ENCODE measurements around the gene RAPGEF4.

RAPGEF4 gene

DNA sequence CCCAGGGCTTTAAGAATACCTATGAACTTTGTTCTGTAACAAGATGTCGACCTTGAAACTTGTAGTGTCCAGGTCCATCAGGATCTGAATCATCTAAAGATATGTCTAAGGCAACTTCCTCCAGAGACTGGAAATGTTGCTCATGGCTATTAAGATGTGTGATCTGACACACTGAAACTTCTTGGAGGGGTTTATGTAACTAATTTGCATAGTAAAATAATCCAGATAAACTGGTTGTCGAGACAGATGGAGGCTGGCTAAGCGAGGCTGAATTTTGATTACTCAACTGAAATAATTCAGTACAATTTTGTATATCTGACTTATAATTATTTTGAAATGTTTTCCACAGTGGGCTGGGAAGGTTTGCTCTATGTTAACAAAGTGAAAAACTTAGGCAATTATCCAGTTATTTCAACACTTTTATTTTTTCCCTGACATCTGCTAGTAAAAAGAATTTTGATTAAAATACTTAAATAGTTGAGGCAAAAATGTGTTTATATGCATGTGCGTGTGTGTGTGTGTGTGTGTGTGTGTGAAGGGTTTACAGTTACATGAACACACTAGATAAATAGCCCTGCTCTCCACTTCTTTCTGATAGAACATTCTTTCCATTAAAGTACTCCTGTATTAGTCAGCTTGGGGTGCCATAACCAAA is 328.6 kb downstream of the RAPGEF4 start:
- Mint-ChIP-seq H3K36me3 (no peaks in the 10 kb centered on the region), H3K9me3 (no peaks in the 10 kb centered on the region), H3K4me1 (peaks cover 11% of the 10 kb centered on the region), H3K27me3 (peaks cover 24% of the 10 kb centered on the region), H3K4me3 (no peak overlapping the region), H3K27ac (no peak overlapping the region)
- no peak for ATAC-seq

DNA sequence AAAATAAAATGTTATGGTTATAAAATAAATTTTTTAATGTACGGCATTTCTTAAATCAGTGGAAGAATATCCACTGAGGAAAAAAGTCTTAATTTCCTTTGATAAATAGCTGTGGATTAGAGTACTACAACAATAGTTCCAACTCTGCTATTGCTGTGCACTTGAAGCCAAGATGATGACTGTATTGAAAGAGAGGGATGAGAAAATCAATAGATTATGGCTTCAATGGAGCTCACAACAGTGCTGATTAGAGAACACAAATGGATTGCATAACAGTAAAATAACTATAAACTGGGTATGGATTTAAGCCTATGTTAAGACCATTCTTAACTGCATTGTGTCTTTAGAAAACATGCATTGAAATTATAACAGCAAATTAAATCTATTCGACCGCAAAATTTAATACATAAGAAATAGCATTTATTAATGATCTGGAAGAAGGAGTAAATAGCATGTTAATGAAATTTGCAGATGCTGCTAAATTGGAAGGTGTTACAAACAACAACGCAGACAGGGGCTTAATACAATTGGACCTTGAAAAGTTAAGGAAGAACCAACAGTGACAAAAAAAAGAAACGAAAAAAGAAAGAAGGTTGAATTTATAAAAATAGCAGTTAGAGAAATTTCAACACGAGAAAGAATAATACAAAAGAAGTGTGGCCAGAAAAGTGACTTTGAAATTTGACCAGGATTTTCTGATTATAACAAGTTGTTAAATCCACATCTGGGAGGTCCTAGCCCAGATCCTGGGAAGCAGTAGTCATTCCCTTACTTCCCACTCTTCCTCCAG is 331.4 kb downstream of the RAPGEF4 start:
- H3K36me3 Mint-ChIP-seq, result no peaks in the 10 kb centered on the region
- H3K9me3 Mint-ChIP-seq, result no peaks in the 10 kb centered on the region
- H3K4me1 Mint-ChIP-seq, result no peaks in the 10 kb centered on the region
- no peak overlapping the region for H3K27ac Mint-ChIP-seq
- peaks cover 24% of the 10 kb centered on the region for H3K27me3 Mint-ChIP-seq
- ATAC-seq, result no peak
- no peak overlapping the region for H3K4me3 Mint-ChIP-seq

DNA sequence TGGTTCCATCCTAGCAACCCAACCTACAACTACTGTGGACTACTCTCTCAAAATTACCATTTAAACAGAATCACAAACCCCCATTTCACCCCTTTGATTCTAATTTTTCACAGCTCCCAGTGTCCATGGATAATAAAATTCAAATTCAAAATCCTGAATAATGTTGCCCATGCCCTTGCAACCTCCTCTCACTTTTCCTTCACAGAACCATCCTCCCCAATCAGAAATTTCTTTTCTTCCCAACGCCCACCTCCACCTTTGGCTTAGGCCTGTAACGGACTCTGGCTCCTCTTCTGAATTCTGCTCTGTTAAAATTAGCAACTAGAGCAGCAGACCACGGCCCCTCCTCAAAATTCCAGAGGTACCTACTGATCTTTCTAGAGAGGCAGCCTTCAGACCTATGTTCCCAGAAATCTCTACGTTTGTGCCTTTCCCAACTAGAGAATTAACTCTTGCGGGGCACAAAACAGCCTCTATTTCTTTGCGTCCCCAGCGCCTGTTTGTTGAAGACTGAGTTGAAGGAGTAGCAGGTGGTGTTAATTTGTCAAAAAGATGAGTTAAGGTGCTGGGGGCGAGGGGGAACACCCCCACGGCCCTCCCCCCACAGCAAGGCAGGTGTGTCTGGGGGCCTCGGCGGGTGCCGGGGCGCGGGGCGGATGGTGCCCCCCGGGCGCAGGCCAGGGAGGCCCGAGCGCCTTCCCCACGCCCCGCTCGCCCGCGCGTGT is 339.6 kb downstream of the RAPGEF4 start:
- Mint-ChIP-seq H3K27me3 (no peaks in the 10 kb centered on the region), H3K4me3 (peak overlapping the region; percentile 92), H3K36me3 (no peaks in the 10 kb centered on the region), H3K9me3 (no peaks in the 10 kb centered on the region), H3K27ac (peak overlapping the region; percentile 80), H3K4me1 (peaks cover 22% of the 10 kb centered on the region)
- no peak for ATAC-seq

DNA sequence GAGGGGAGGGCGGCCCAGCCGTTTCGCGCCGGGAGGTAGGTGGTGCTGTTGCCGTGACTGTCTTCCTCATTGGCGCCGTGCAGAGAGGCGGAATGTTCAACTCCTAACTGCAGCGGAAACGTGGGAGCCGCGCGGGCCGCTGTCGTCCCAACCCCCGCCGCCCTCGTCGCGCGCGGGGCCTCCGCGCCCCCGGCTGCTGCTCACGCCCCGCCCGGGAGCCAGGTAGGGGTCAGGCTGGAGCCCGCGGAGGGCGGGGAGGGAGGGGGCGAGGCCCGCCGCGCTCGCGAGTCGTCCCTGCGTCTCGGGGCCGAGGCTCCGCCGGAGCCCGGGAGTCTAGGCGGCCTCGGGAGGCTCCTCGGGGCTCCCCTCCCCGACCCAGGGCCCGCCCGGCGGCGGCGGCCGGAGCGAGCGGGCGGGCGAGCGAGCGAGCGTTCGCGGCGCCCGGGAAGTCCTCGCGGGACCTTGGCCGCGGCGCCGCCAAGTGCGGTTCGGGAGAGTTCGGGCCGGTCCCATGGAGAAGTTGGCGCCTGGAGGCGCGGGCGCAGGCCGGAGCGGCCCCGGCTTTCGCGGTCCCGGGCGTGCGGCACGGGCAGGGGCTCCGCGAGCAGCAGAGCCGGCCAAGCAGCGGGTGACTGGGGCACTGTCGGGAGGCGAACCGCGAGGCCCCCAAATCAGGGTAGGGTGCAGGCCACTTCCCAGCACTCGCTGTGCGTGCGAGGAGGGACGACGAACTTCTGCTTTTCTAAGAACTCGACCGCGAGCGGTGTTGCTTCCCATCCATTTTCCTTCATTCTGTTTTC is 340.3 kb downstream of the RAPGEF4 start, which contains the start of gene MAP3K20:
Gene MAP3K20, plus strand, starts transcription at position 66 of the 800 bp plus-strand sequence. CDS start 15,186 bp downstream, outside the sequence.
- Mint-ChIP-seq H3K4me1 (peaks cover 22% of the 10 kb centered on the region), H3K9me3 (no peaks in the 10 kb centered on the region), H3K4me3 (peak within 1 kb of the TSS; percentile 92), H3K27ac (peak within 1 kb of the TSS; percentile 97), H3K27me3 (no peaks in the 10 kb centered on the region), H3K36me3 (no peaks in the 10 kb centered on the region)
- ATAC-seq, result peak; percentile 85

DNA sequence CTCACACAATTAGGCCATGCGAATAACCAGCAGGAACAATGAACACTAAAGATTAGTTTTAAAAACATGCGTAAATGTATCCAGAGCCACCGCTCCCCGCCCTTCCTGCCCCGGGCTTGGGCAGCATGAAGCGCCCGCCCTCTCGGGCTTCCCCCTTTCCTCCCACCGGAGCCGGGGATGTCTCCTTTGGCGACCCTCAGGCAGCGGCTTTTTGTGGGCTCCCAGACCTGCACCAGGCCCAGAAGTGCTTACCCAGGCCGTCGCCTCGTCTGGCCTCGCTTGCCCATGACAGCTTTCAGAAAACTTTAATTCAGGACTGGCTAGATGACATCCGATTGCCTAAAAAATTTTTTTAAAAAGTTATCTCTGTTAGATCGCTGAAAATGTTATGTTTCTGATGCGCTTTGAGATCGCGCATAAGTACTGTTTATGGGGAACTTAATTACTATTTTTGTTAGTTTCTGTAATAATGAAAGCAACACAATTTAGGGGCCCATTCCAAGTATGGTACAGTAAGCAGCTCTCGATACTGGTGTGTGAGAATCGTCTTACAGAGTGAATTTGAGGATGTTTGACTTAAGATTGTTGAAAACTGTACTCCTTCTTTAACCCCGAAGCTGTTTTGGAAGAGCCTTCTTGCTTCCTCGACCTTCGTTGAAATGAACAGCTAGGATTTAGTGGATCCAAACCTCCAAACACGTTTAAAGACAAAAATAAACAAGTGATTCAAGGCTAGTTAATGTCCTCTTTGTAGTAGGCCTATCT is 341.1 kb downstream of the RAPGEF4 start:
- ATAC-seq, result peak; percentile 61
- Mint-ChIP-seq H3K9me3 (peaks cover 3% of the 10 kb centered on the region), H3K27me3 (no peaks in the 10 kb centered on the region)

DNA sequence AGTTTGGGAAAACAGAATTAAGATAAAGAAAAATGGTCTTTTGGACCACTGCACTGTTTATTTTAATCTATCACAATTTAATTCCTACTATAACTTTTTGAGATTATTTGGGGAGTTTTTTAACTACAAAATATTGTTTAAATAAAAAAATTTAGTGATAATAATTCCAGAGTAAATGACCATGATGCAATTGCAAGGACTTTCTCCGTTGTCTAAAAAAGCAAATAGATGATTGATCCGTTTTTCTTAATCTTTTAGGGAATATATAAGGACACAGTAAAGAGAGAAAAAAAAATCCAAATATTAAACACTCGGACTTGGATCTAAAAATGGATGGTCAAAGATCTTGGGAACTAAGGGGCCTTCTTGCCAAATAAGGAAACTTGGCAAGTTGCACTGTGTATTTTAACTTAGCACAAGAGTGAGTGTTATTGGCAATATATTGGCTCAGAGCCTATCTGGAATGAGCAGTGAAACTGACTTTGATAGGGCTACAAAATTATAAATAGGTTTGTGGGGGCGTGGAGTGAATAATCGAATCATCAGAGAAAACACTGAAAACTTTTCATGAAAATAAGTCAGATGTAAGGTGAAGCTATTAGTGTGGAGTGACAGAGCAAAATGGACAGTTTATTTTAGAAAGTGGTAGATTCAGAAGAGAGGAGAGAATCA is 342.0 kb downstream of the RAPGEF4 start:
- Mint-ChIP-seq H3K9me3 (peaks cover 3% of the 10 kb centered on the region), H3K27me3 (no peaks in the 10 kb centered on the region), H3K4me1 (peaks cover 22% of the 10 kb centered on the region), H3K27ac (peak overlapping the region; percentile 97), H3K36me3 (peaks cover 12% of the 10 kb centered on the region), H3K4me3 (no peak overlapping the region)
- ATAC-seq, result no peak

More for the DNA sequence above, 341.1 kb downstream of the RAPGEF4 start:
- Mint-ChIP-seq H3K36me3 (peaks cover 5% of the 10 kb centered on the region), H3K4me1 (peaks cover 22% of the 10 kb centered on the region), H3K4me3 (peak overlapping the region; percentile 92), H3K27ac (peak overlapping the region; percentile 97)

DNA sequence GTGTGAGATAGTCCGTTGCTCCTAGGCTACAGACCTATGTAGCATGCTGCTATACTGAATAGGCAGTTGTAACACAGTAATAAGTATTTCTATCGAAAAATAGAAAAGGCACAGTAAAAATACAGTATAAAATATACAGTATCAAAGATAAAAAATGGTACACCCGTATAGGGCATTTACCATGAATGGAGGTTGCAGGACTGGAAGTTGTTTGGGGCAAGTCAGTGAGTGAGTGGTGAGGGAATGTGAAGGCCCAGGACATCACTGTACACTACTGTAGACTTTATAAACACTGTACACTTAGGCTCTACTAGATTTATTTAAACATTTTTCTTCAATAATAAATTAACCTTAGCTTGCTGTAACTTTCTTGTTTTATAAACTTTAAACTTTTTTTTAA is 343.5 kb downstream of the RAPGEF4 start:
- H3K9me3 Mint-ChIP-seq, result peaks cover 3% of the 10 kb centered on the region
- H3K36me3 Mint-ChIP-seq, result peaks cover 14% of the 10 kb centered on the region
- H3K4me3 Mint-ChIP-seq, result no peak overlapping the region
- H3K27me3 Mint-ChIP-seq, result no peaks in the 10 kb centered on the region
- peaks cover 21% of the 10 kb centered on the region for H3K4me1 Mint-ChIP-seq
- H3K27ac Mint-ChIP-seq, result no peak overlapping the region
- ATAC-seq, result no peak

DNA sequence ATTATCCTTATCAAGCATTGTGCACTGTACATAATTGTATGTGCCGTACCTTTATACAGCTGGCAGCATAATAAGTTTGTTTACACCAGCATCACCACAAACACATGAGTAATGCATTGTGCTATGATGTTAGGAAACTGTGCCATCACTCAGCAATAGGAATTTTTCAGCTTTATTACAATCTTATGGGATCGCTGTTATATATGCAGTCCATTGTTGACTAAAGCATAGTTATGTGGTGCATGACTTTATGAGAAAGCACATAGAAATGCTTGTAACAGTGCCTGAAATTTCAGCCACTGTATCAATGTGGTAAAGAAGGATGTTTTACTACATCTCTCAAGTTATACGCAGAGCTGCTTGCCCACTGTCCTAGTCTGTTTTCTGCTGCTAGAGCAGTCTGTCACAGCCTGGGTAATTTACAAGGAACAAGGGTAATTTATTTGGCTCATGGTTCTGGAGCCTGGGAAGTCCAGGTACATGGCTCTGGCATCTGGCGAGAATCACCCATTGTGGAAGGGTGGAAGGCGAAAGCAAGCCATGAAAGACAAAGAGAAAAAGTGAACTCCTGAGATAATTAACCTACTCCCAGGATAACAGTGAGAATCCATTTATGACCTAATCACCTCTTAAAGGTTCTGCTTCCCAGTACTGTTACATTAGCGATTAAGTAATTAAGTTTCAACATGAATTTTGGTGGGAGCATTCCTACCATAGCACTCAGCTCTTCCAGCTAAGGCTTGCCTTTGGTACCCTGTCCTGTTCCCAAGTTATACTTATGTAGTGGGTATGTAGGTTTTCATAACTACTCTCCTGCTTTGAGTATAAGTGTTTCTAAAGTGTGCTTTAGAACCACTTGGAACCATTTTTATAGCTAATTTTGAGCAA is 344.6 kb downstream of the RAPGEF4 start:
- H3K36me3 Mint-ChIP-seq, result peaks cover 14% of the 10 kb centered on the region
- no peak overlapping the region for H3K27ac Mint-ChIP-seq
- H3K4me3 Mint-ChIP-seq, result no peak overlapping the region
- H3K9me3 Mint-ChIP-seq, result peaks cover 3% of the 10 kb centered on the region
- peaks cover 10% of the 10 kb centered on the region for H3K4me1 Mint-ChIP-seq
- no peak for ATAC-seq
- H3K27me3 Mint-ChIP-seq, result no peaks in the 10 kb centered on the region

DNA sequence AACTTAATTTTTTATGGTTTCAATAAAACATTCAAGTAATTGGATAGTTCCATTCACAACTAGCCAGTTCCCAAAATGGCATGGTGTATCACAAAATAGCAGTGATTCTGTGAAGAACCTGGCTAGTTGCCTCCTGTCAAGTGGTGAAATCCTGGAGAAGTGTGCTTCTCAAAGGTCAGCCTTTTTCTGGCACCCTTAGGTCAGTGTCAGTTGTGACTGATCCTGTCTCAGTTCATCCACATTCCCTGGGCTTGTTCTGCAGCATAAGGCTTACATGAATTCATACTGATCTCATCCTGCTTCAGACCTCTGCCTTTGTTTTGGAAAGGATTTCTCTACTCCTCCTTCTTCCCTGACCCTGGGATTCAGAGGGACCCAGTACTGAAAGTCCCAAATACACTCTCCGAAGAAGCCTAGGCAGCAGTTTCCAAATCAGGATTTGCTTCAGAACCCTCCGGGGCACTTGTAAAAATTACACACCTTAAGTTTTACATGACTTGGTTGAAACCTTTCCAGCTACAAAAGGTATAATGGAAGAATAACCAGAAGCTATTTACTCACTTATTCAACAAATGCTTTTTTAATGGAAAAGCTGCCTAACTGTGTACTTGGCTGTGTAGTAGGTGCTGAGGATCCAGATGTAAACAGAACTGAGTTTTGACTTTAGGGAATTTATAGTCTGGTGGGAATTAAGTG is 351.0 kb downstream of the RAPGEF4 start:
- H3K27me3 Mint-ChIP-seq, result no peaks in the 10 kb centered on the region
- ATAC-seq, result no peak
- H3K27ac Mint-ChIP-seq, result no peak overlapping the region
- no peak overlapping the region for H3K4me3 Mint-ChIP-seq
- H3K9me3 Mint-ChIP-seq, result no peaks in the 10 kb centered on the region
- peaks cover 20% of the 10 kb centered on the region for H3K36me3 Mint-ChIP-seq
- H3K4me1 Mint-ChIP-seq, result no peaks in the 10 kb centered on the region

DNA sequence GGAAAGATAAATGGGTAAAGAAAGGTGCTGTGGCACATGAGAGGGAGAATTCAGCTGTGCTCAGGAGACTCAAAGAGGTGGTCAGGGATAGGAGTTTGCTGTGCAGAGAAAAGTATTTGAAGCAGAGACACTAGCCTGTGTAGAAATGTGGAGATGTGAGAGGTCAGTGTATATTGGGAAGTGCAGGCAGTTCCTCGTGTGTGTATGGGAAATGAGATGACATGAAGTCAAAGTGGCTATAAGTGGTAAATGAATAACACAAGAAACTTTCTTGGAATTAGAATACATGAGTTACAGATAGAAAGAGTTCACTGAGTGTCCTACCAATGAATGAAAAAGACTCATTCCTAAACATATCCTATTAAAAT is 351.6 kb downstream of the RAPGEF4 start:
- H3K27ac Mint-ChIP-seq, result no peak overlapping the region
- H3K4me1 Mint-ChIP-seq, result no peaks in the 10 kb centered on the region
- H3K36me3 Mint-ChIP-seq, result peaks cover 18% of the 10 kb centered on the region
- H3K9me3 Mint-ChIP-seq, result no peaks in the 10 kb centered on the region
- H3K4me3 Mint-ChIP-seq, result no peak overlapping the region
- H3K27me3 Mint-ChIP-seq, result no peaks in the 10 kb centered on the region
- ATAC-seq, result no peak

DNA sequence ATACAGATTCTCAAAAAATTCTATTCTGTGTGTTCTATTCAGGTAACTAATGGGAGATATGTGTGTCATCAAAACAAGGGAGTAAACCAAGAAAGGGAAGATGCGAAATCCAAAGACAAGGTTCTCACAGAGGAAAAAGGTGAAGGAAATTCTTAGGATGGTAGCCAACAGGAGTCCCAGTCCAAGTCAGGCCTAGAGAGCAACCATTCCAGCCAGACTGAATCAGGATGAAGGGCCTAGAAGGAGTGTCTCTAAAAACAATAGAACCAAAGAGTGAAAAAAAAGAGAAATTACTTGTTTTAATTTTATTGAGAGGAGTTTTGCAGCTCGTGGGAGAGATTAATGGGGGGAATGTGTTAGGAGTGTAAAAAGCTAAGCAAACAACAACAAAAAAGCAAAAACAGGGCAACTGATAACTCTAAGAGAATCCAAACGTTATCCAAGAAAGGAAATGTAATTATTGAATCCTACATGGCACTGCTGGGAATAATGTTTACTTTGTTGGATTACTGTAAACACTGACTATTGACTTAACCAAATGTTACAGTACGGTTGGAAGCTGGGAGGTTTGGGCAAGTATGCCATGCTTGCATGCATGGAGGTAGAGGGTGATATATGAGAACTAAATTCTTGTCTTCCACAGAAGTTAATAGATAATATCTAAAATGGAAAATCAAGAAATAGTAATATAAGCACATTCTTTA is 352.3 kb downstream of the RAPGEF4 start:
- H3K36me3 Mint-ChIP-seq, result peaks cover 17% of the 10 kb centered on the region
- no peaks in the 10 kb centered on the region for H3K27me3 Mint-ChIP-seq
- ATAC-seq, result no peak
- H3K9me3 Mint-ChIP-seq, result no peaks in the 10 kb centered on the region
- no peaks in the 10 kb centered on the region for H3K4me1 Mint-ChIP-seq
- H3K27ac Mint-ChIP-seq, result no peak overlapping the region
- no peak overlapping the region for H3K4me3 Mint-ChIP-seq

DNA sequence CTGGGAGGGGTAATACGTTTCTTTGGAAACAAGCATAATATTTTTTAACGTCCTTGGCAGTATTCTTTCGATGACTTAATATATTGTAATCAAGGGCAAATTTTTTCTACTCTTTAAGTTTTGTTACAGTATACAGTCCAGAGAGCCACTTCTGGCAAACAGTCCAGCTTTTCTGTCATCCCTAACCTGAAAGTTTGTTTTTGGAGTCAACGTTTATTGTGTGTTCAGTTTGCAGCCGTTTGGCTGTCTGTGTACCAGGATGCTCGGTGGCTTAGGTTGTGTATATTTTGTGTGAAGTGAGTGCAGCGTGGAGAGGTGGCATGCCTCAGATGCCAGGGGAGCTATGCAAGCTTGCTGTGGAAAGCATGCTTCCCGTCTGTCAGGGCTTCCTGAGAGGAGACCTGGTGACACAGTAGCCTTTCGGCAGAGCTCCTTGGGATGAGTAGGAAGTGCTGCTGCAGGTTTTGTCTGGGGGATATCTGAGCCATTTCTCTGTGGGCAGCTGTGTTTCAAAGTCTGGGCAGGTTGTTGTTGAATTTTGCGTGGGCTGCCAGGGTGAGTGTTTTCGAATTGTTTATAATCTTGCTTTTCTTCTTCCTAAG is 354.7 kb downstream of the RAPGEF4 start:
- H3K27ac Mint-ChIP-seq, result no peak overlapping the region
- ATAC-seq, result no peak
- no peaks in the 10 kb centered on the region for H3K4me1 Mint-ChIP-seq
- H3K9me3 Mint-ChIP-seq, result no peaks in the 10 kb centered on the region
- no peak overlapping the region for H3K4me3 Mint-ChIP-seq
- H3K36me3 Mint-ChIP-seq, result peaks cover 18% of the 10 kb centered on the region
- no peaks in the 10 kb centered on the region for H3K27me3 Mint-ChIP-seq
